Astrocyte of the hippocampus (primary cell): ENCODE data around the gene SDR39U1.
A peak's percentile ranks its signal among the peaks of the same experiment; 100 is the strongest.
"Not testable (repeated sequence)": the region's sequence is repeated elsewhere in the genome, so short reads cannot be mapped to it uniquely, and the experiment has no call there.

Experiments used
- DNase-seq: peaks from one replicate; pipeline ENCODE4 v3.0.0; 2011; ENCODE audit warnings: low read depth, low spot score

SDR39U1 gene

GRCh38 chr14:24442240-24443052 is at the start of gene SDR39U1:
SDR39U1 (minus strand) TSS chr14:24442776; CDS start chr14:24442769, 7 bp downstream.
- peak; percentile 99 for DNase-seq

- not testable (repeated sequence) for DNase-seq
Measured at GRCh38 chr14:24491586-24492408, 49.2 kb upstream of the SDR39U1 start.

GRCh38 chr14:24483604-24484252 is 41.2 kb upstream of the SDR39U1 start:
- peak; percentile 62 for DNase-seq

- DNase-seq, result peak; percentile 49
Measured at GRCh38 chr14:24482699-24483303, 40.2 kb upstream of the SDR39U1 start.

GRCh38 chr14:24481622-24482324 is 39.2 kb upstream of the SDR39U1 start:
- peak; percentile 38 for DNase-seq

GRCh38 chr14:24479999-24480398 is 37.4 kb upstream of the SDR39U1 start:
- not testable (repeated sequence) for DNase-seq

- DNase-seq, result no peak
Measured at GRCh38 chr14:24475261-24475660, 32.7 kb upstream of the SDR39U1 start.

- DNase-seq, result no peak
Measured at GRCh38 chr14:24473211-24473610, 30.6 kb upstream of the SDR39U1 start.

GRCh38 chr14:24470450-24470849 is 27.9 kb upstream of the SDR39U1 start:
- DNase-seq, result not testable (repeated sequence)

- no peak for DNase-seq
Measured at GRCh38 chr14:24465805-24466204, 23.2 kb upstream of the SDR39U1 start.

- no peak for DNase-seq
Measured at GRCh38 chr14:24465368-24465767, 22.8 kb upstream of the SDR39U1 start.

- no peak for DNase-seq
Measured at GRCh38 chr14:24463884-24464785, 21.6 kb upstream of the SDR39U1 start.

GRCh38 chr14:24463017-24463883 is 20.7 kb upstream of the SDR39U1 start:
- DNase-seq, result no peak

GRCh38 chr14:24461336-24461735 is 18.8 kb upstream of the SDR39U1 start:
- DNase-seq, result no peak

- DNase-seq, result no peak
Measured at GRCh38 chr14:24459331-24459730, 16.8 kb upstream of the SDR39U1 start.

GRCh38 chr14:24458736-24459135 is 16.2 kb upstream of the SDR39U1 start:
- no peak for DNase-seq

GRCh38 chr14:24456980-24457379 is 14.4 kb upstream of the SDR39U1 start:
- no peak for DNase-seq

- not testable (repeated sequence) for DNase-seq
Measured at GRCh38 chr14:24450828-24451227, 8.3 kb upstream of the SDR39U1 start.

GRCh38 chr14:24443053-24443665 is 583 bp upstream of the SDR39U1 start:
- no peak for DNase-seq
